WTC11 (cell line): ENCODE measurements around the gene STK32C.

Source experiments
- CREB1 ChIP-seq: sonication (generic); formaldehyde crosslinking; IDR thresholded peaks from 2 replicates; pipeline ENCODE4 v1.8.0; 2023; ENCODE audit warnings: mild to moderate bottlenecking, missing genetic modification reagents
- NFE2L1 ChIP-seq: sonication (generic); formaldehyde crosslinking; IDR thresholded peaks from 2 replicates; pipeline ENCODE4 v1.8.1; 2023; ENCODE audit warnings: missing genetic modification reagents

DNA sequence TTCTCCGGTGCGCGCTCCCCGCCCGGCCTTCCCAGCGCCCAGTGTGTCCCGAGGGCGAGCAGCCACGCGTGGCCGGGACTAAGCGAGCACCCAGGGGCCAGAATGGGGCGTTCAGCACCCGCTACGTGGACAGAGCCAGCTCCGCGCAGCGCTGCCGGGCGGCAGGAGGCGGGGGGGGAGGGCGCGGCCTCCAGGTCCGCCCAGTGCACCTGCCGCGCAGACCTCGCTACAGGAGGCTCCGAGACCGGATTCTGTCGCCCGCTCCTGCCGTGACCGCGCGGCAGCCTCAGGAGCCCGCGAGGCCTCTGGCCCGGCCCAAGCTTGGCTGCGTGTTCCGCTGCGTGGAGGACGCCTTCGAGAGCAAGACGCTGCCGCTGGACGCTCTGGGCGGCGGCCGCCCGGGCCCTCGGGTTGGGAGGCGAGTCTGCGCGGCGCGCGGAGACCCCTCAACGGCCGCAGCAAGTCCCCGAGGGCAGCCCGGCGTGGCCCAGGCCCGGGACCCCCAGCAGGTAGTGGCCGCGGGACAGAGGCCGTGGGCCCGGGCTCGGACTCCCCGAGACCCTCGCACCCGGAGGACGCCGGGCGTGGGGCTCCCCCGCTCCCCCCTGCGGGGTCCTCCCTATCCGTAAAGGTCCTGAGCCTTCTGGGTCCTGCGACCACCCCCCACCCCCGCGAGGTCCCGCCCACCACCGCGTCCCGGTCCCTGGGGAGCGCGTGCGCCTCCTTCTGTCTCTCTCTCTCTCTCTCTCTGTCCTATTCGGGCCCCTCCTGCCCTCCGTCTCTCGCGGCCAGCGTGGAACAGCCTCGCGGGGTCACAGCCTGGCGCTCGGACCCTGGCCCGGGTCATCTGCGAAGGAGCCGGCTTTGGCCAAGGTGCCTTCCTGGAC is 121.9 kb downstream of the STK32C start:
- TF ChIP-seq CREB1 (CRISPR knock-in tag) (no peak), NFE2L1 (no peak)
